Prostate gland (tissue), 2 donors: ENCODE results near the gene ZNF710. TPM values are rescaled to one million over a fixed set of nuclear protein-coding genes. Genes with fewer than 3 reads are reported as not detected.
"Not testable (repeated sequence)": the region's sequence is repeated elsewhere in the genome, so short reads cannot be mapped to it uniquely, and the experiment has no call there.

Experiments
- DNase-seq: peaks from one replicate; pipeline ENCODE4 v3.0.0-alpha.2; 2019; ENCODE audit warnings: low spot score
- H3K27ac ChIP-seq, 2 donors: fragments of 200-600 bp; sonication (generic); 2 replicates each; pipeline ENCODE4 v1.5.1; 2017 to 2019
- H3K27me3 ChIP-seq: fragments of 200-600 bp; sonication (generic); replicated peaks from 2 replicates; pipeline ENCODE4 v1.5.1; 2019; ENCODE audit not compliant: insufficient read depth
- H3K36me3 ChIP-seq, 2 donors: fragments of 200-600 bp; sonication (generic); 1 replicate in 1 of 2; 2 replicates in 1 of 2; pipeline versions ENCODE4 v1.5.1 to v1.8.1; 2017 to 2019
- H3K4me1 ChIP-seq: fragments of 200-600 bp; sonication (generic); replicated peaks from 2 replicates; pipeline ENCODE4 v1.5.1; 2019
- H3K4me3 ChIP-seq, 2 donors: fragments of 200-600 bp; sonication (generic); 2 replicates each; pipeline ENCODE4 v1.5.1; 2017 to 2019
- H3K9me3 ChIP-seq: fragments of 200-600 bp; sonication (generic); 2 replicates; pipeline ENCODE4 v1.5.1; 2017
- CTCF ChIP-seq, 4 experiments: fragments of 200-600 bp in 2 of 4; fragments of 450-650 bp in 2 of 4; sonication (generic) in 2 of 4; IDR thresholded peaks; 1 replicate in 3 of 4; 2 replicates in 1 of 4; pipeline ENCODE4 v1.5.1; 2016 to 2019; ENCODE audit warnings: antibody characterized with exemption in 4 of 4, mild to moderate bottlenecking in 2 of 4, moderate library complexity in 2 of 4
- POLR2A ChIP-seq: fragments of 450-650 bp; IDR thresholded peaks from one replicate; pipeline ENCODE4 v1.6.1; 2016; ENCODE audit warnings: antibody characterized with exemption, mild to moderate bottlenecking
- POLR2AphosphoS5 ChIP-seq: sonication (generic); formaldehyde crosslinking; IDR thresholded peaks from one replicate; pipeline ENCODE4 v1.6.1; 2017; ENCODE audit warnings: antibody characterized with exemption
- WGBS: methylation state at CpG from one replicate; pipeline ENCODE4 v1.1.5; 2018; 5-methylcytosine and 5-hydroxymethylcytosine counted together
- intact Hi-C: fragments of 100-400 bp; cut with DNase I; formaldehyde crosslinking; loops from one replicate; pipeline ENCODE4 v1.14.2; 2022
- total RNA-seq, 2 donors: library from RNA; depleted of rRNA; stranded (reverse); fragments of >200 nt; gene quantifications; one replicate each; pipeline ENCODE4 v1.1.0, GENCODE V29; 2016

The ZNF710 gene
- 10 to 100 TPM; 13.6 to 18.0 TPM for total RNA-seq

GRCh38 chr15:90001062-90001682 is at the start of gene ZNF710:
ZNF710 (plus strand) TSS chr15:90001324; CDS start chr15:90067138, 65,814 bp downstream.
- TF ChIP-seq POLR2AphosphoS5 = peak; percentile 34
- peak; percentile 43 for TF ChIP-seq POLR2A
- TF ChIP-seq CTCF (IDR thresholded peaks at IDR 0.05) = no peak
- intact Hi-C loops = loop anchor here (5.0 to 10.0 kb wide), 2 partner anchors 81 to 214 kb away; no protein-coding TSS in a partner anchor
- Histone ChIP-seq H3K36me3 (no peaks in the 10 kb centered on the region), H3K4me1 (no peaks in the 10 kb centered on the region), H3K9me3 (no peaks in the 10 kb centered on the region), H3K27ac (peak within 1 kb of the TSS; percentile 90 to 93), H3K4me3 (peak within 1 kb of the TSS; percentile 89 to 90), H3K27me3 (no peaks in the 10 kb centered on the region)
- DNase-seq = peak; percentile 43
- WGBS = 2% methylated on average over 20 of the region's 42 CpGs

GRCh38 chr15:89954541-89954940 is 46.6 kb upstream of the ZNF710 start:
- no peak for DNase-seq
- intact Hi-C loops = no loop called here
- Histone ChIP-seq H3K36me3 (no peaks in the 10 kb centered on the region), H3K4me1 (no peaks in the 10 kb centered on the region), H3K27ac (no peak overlapping the region), H3K27me3 (no peaks in the 10 kb centered on the region), H3K4me3 (no peak overlapping the region), H3K9me3 (no peaks in the 10 kb centered on the region)
- WGBS = 54% methylated on average over 3 of the region's 3 CpGs
- no peak for TF ChIP-seq POLR2AphosphoS5
- no peak for TF ChIP-seq POLR2A
- TF ChIP-seq CTCF (IDR thresholded peaks at IDR 0.05) = no peak

- H3K36me3 ChIP-seq, intact Hi-C loops: not testable (repeated sequence)
- 96% methylated on average over 13 of the region's 13 CpGs for WGBS
Measured at GRCh38 chr15:89955449-89955998, 45.6 kb upstream of the ZNF710 start.

GRCh38 chr15:89958107-89958805 is 42.9 kb upstream of the ZNF710 start:
- no peaks in the 10 kb centered on the region for H3K9me3 ChIP-seq
- H3K4me1 ChIP-seq = no peaks in the 10 kb centered on the region
- peak overlapping the region in 1 of 2 donors; percentile 12 for H3K27ac ChIP-seq
- no peak overlapping the region for H3K4me3 ChIP-seq
- H3K36me3 ChIP-seq = no peaks in the 10 kb centered on the region
- intact Hi-C loops = no loop called here
- no peaks in the 10 kb centered on the region for H3K27me3 ChIP-seq
- DNase-seq = peak; percentile 73
- TF ChIP-seq POLR2AphosphoS5 (peak; percentile 51), CTCF (IDR thresholded peaks at IDR 0.05) (no peak)
- WGBS = 55% methylated on average over 18 of the region's 18 CpGs

More at GRCh38 chr15:89955449-89955998, 45.6 kb upstream of the ZNF710 start:
- not testable (repeated sequence) for H3K4me1 ChIP-seq, H3K27ac ChIP-seq, H3K4me3 ChIP-seq, H3K27me3 ChIP-seq, H3K9me3 ChIP-seq, DNase-seq

- Histone ChIP-seq H3K27ac (no peak overlapping the region), H3K36me3 (no peaks in the 10 kb centered on the region), H3K9me3 (no peaks in the 10 kb centered on the region), H3K4me3 (no peak overlapping the region), H3K4me1 (no peaks in the 10 kb centered on the region), H3K27me3 (no peaks in the 10 kb centered on the region)
- intact Hi-C loops = no loop called here
- WGBS = 96% methylated on average over 11 of the region's 11 CpGs
- TF ChIP-seq POLR2A (no peak), CTCF (IDR thresholded peaks at IDR 0.05) (no peak), POLR2AphosphoS5 (no peak)
- DNase-seq = no peak
Measured at GRCh38 chr15:89963301-89964231, 37.6 kb upstream of the ZNF710 start.
